Esophagus (tissue), 2 donors: ENCODE measurements around the gene MAP6. TPM values are rescaled to one million over a fixed set of nuclear protein-coding genes. Genes with fewer than 3 reads are reported as not detected.

Experiments used
- H3K27ac ChIP-seq, 2 donors: one replicate each; pipeline ENCODE4 v1.5.1; 2013; ENCODE audit warnings: low read depth in 2 of 2, mild to moderate bottlenecking in 2 of 2, inconsistent platforms in 1 of 2, low read length in 1 of 2, moderate library complexity in 1 of 2
- H3K27me3 ChIP-seq, 2 donors: one replicate each; pipeline ENCODE4 v1.6.1; 2013; ENCODE audit warnings: low read length in 2 of 2, control low read depth in 1 of 2, mild to moderate bottlenecking in 1 of 2; ENCODE audit not compliant: insufficient read depth in 2 of 2, control insufficient read depth in 1 of 2
- H3K36me3 ChIP-seq, 2 donors: one replicate each; pipeline ENCODE4 v1.6.1; 2013; ENCODE audit warnings: low read length in 1 of 2; ENCODE audit not compliant: control insufficient read depth in 2 of 2, insufficient read depth in 2 of 2
- H3K4me1 ChIP-seq, 2 donors: one replicate each; pipeline ENCODE4 v1.6.1; 2013; ENCODE audit warnings: low read length in 1 of 2; ENCODE audit not compliant: control insufficient read depth in 2 of 2, insufficient read depth in 2 of 2
- H3K4me3 ChIP-seq, 2 donors: one replicate each; pipeline ENCODE4 v1.5.1; 2013; ENCODE audit warnings: low read length in 2 of 2, mild to moderate bottlenecking in 2 of 2, low read depth in 1 of 2, moderate library complexity in 1 of 2
- H3K9me3 ChIP-seq, 2 donors: one replicate each; pipeline ENCODE4 v1.6.1; 2013; ENCODE audit warnings: mild to moderate bottlenecking in 2 of 2, low read depth in 1 of 2, low read length in 1 of 2, moderate library complexity in 1 of 2; ENCODE audit not compliant: control insufficient read depth in 2 of 2, insufficient read depth in 1 of 2
- WGBS, 2 donors: extraction: QIAGEN DNeasy Blood & Tissue Kit; methylation state at CpG; one replicate each; pipeline ENCODE4 v1.1.7; 2013; 5-methylcytosine and 5-hydroxymethylcytosine counted together
- polyA plus RNA-seq, 2 donors: library from polyadenylated mRNA; stranded (reverse); fragments of 200-250 nt; gene quantifications; one replicate each; pipeline ENCODE4 v1.2.3, GENCODE V29; 2013
- donor health status: healthy with polysubstance abuse.
- donor health status: Bipolar disorder and iron deficiency.

The MAP6 gene
- polyA plus RNA-seq, 2 donors: 0.71 to 1.6 TPM

GRCh38 chr11:75598264-75598663, 70.6 kb downstream of the MAP6 start:
- no peak overlapping the region for H3K4me3 ChIP-seq
- H3K27ac ChIP-seq: no peak overlapping the region
- no peaks in the 10 kb centered on the region for H3K27me3 ChIP-seq
- H3K36me3 ChIP-seq: no peaks in the 10 kb centered on the region
- peaks cover 0 to 3% of the 10 kb centered on the region in 2 donors for H3K4me1 ChIP-seq
- H3K9me3 ChIP-seq: no peaks in the 10 kb centered on the region

- Histone ChIP-seq H3K36me3 (no peaks in the 10 kb centered on the region), H3K9me3 (no peaks in the 10 kb centered on the region), H3K4me3 (no peak overlapping the region), H3K4me1 (no peaks in the 10 kb centered on the region), H3K27ac (no peak overlapping the region), H3K27me3 (no peaks in the 10 kb centered on the region)
- WGBS, 2 donors: 73 to 81% methylated on average over 4 of the region's 4 CpGs
Measured at GRCh38 chr11:75597636-75598035, 71.2 kb downstream of the MAP6 start.

- Histone ChIP-seq H3K27ac (no peak overlapping the region), H3K4me3 (no peak overlapping the region), H3K27me3 (no peaks in the 10 kb centered on the region), H3K4me1 (no peaks in the 10 kb centered on the region), H3K9me3 (no peaks in the 10 kb centered on the region), H3K36me3 (no peaks in the 10 kb centered on the region)
- 64 to 78% methylated on average over 4 of the region's 4 CpGs for WGBS, 2 donors
Measured at GRCh38 chr11:75596914-75597313, 71.9 kb downstream of the MAP6 start.

- Histone ChIP-seq H3K36me3 (no peaks in the 10 kb centered on the region), H3K4me3 (no peak overlapping the region), H3K4me1 (no peaks in the 10 kb centered on the region), H3K27me3 (no peaks in the 10 kb centered on the region), H3K9me3 (no peaks in the 10 kb centered on the region), H3K27ac (no peak overlapping the region)
- WGBS, 2 donors: 81 to 85% methylated on average over 2 of the region's 2 CpGs
Measured at GRCh38 chr11:75595429-75595828, 73.4 kb downstream of the MAP6 start.

GRCh38 chr11:75594211-75594610, 74.6 kb downstream of the MAP6 start:
- H3K27me3 ChIP-seq: no peaks in the 10 kb centered on the region
- H3K36me3 ChIP-seq: no peaks in the 10 kb centered on the region
- no peaks in the 10 kb centered on the region for H3K9me3 ChIP-seq
- H3K4me3 ChIP-seq: no peak overlapping the region
- WGBS, 2 donors: 71 to 76% methylated on average over 6 of the region's 6 CpGs
- no peaks in the 10 kb centered on the region for H3K4me1 ChIP-seq
- H3K27ac ChIP-seq: no peak overlapping the region

- WGBS, 2 donors: 40 to 49% methylated on average over 2 of the region's 2 CpGs
Measured at GRCh38 chr11:75593286-75593915, 75.4 kb downstream of the MAP6 start.

GRCh38 chr11:75592715-75593114, 76.1 kb downstream of the MAP6 start:
- Histone ChIP-seq H3K36me3 (no peaks in the 10 kb centered on the region), H3K4me1 (no peaks in the 10 kb centered on the region), H3K27ac (no peak overlapping the region), H3K27me3 (no peaks in the 10 kb centered on the region), H3K4me3 (no peak overlapping the region), H3K9me3 (no peaks in the 10 kb centered on the region)
- WGBS, 2 donors: 64 to 73% methylated on average over 2 of the region's 2 CpGs

More at GRCh38 chr11:75593286-75593915, 75.4 kb downstream of the MAP6 start:
- Histone ChIP-seq H3K27me3 (no peaks in the 10 kb centered on the region), H3K4me1 (no peaks in the 10 kb centered on the region), H3K36me3 (no peaks in the 10 kb centered on the region), H3K27ac (no peak overlapping the region), H3K4me3 (no peak overlapping the region), H3K9me3 (no peaks in the 10 kb centered on the region)

- Histone ChIP-seq H3K36me3 (no peaks in the 10 kb centered on the region), H3K27ac (no peak overlapping the region), H3K27me3 (no peaks in the 10 kb centered on the region), H3K4me1 (no peaks in the 10 kb centered on the region), H3K9me3 (no peaks in the 10 kb centered on the region), H3K4me3 (no peak overlapping the region)
- WGBS, 2 donors: 81 to 84% methylated on average over 6 of the region's 6 CpGs
Measured at GRCh38 chr11:75591966-75592365, 76.9 kb downstream of the MAP6 start.

- no peak overlapping the region for H3K27ac ChIP-seq
- no peaks in the 10 kb centered on the region for H3K9me3 ChIP-seq
- no peaks in the 10 kb centered on the region for H3K4me1 ChIP-seq
- no peaks in the 10 kb centered on the region for H3K27me3 ChIP-seq
- 78 to 82% methylated on average over 8 of the region's 8 CpGs for WGBS, 2 donors
- H3K36me3 ChIP-seq: no peaks in the 10 kb centered on the region
- no peak overlapping the region for H3K4me3 ChIP-seq
Measured at GRCh38 chr11:75591371-75591770, 77.5 kb downstream of the MAP6 start.

- H3K9me3 ChIP-seq: no peaks in the 10 kb centered on the region
- no peak overlapping the region for H3K4me3 ChIP-seq
- 64 to 70% methylated on average over 2 of the region's 2 CpGs for WGBS, 2 donors
- no peaks in the 10 kb centered on the region for H3K4me1 ChIP-seq
- no peak overlapping the region for H3K27ac ChIP-seq
- H3K36me3 ChIP-seq: no peaks in the 10 kb centered on the region
- H3K27me3 ChIP-seq: no peaks in the 10 kb centered on the region
Measured at GRCh38 chr11:75589933-75590332, 78.9 kb downstream of the MAP6 start.
